ENCODE results near the gene CADPS2. TPM values are rescaled to one million over a fixed set of nuclear protein-coding genes. Genes with fewer than 3 reads are reported as not detected.

The CADPS2 gene
- total and polyA plus RNA-seq, 10 of the 15 experiments (the other 5 are each of a cell fraction or from before 2014, with no cell fraction given), result 0.05 to 7.5 (median 0.25) TPM

DNA sequence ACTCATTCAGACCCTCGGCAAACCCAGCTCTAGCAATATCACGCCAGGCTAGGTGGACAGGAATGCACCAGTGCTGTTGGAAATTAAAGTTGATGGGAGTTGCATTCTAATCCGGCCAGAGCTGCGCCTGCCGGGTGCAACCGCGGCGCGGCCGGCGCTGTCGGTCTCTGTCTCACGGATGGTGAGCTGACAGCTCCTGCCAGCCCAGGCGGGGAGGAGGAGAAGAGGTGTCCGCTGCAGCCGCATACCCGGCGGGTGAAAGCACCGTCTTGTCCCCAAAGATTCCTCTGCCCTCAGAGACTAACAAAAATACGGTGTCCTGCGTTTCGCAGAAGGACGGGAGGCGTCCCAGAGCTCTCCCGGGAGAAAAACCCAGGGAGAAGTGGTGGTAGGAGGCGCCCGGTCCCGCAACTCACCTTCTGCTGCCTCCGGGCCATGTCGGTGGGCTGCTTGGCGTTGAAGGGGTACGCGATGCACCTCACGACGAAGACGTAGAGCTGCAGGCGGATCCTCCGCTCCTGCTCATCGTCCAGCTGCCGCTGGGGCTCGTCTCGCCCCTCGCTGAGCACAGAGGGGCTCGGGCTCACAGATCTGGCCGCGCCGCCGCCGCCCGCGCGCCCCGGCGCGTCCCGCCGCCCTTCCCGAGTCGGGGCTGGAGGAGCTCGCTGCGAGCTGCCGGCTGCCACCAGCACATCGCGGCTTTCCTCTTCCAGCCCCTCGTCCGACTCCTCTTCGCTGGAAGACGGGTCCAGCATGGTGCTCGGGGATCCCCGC lies 490 bp downstream of the CADPS2 start:
- H3K4me1 ChIP-seq (ENCODE audit: control insufficient read depth, insufficient read depth, low read length), result no peaks in the 10 kb centered on the region; the same call in 1 of the 2 replicates
- H3K36me3 ChIP-seq (ENCODE audit: control insufficient read depth in 2 of 2, insufficient read depth in 2 of 2, low read length in 1 of 2), result no peaks in the 10 kb centered on the region
- FAIRE-seq, result no peak
- no TSS peak for BruUV-seq (replicated peaks)
- peak; percentile 59 for TF ChIP-seq LARP7 (IDR thresholded peaks at IDR 0.05)
- no peak for TF ChIP-seq POU2F2 (IDR thresholded peaks at IDR 0.05; ENCODE audit: borderline replicate concordance, low read depth, low read length)
- peak; percentile 24 for TF ChIP-seq SMARCA5 (IDR thresholded peaks at IDR 0.05)
- no peaks in the 10 kb centered on the region for H3K79me2 ChIP-seq (ENCODE audit: control insufficient read depth, insufficient read depth, low read length)
- DNase-seq (ENCODE audit: low read depth, low spot score), result no peak
- peaks cover 6 to 10% of the 10 kb centered on the region in 2 experiments; a peak in 3 of 4 replicates for H3K27me3 ChIP-seq (replicated peaks in 1 of 2; ENCODE audit: control insufficient read depth in 2 of 2, insufficient read depth in 2 of 2, low read length in 1 of 2)
- H2AFZ ChIP-seq (ENCODE audit: control insufficient read depth, low read depth, low read length), result peak overlapping the region; percentile 52
- ATAC-seq, result peak; percentile 61
- RAD21 ChIA-PET (ENCODE audit: unreplicated experiment), result interaction anchor here (1.1 to 1.7 kb wide), 2 partner anchors 83 to 334 kb away, joined by 3 to 7 read pairs; no protein-coding TSS in a partner anchor
- in situ Hi-C loops (cut with MboI), result no loop called here
- WGBS (ENCODE audit: insufficient coverage, insufficient replicate concordance, low lambda C conversion rate, missing lambda C conversion rate), result 12% methylated on average over 59 of the region's 70 CpGs
- intact Hi-C loops (cut with micrococcal nuclease; ENCODE audit: unreplicated experiment), result loop anchor here (5.0 kb wide), 2 partner anchors 83 to 343 kb away; no protein-coding TSS in a partner anchor
- SMC1A ChIA-PET (ENCODE audit: uncharacterized antibody, unreplicated experiment), result interaction anchor here (1.0 to 1.2 kb wide), 4 partner anchors 8 to 175 kb away, joined by 3 to 5 read pairs (median 3); no protein-coding TSS in a partner anchor
- CTCF ChIA-PET, result interaction anchor here (0.6 to 2.1 kb wide), 6 partner anchors 83 to 1495 kb away, joined by 3 to 9 read pairs (median 3); no protein-coding TSS in a partner anchor
- H3K4me2 ChIP-seq (ENCODE audit: control insufficient read depth, insufficient read depth), result peak overlapping the region; percentile 82
- peak overlapping the region; percentile 22; the same call in 1 of the 2 replicates for H3K9ac ChIP-seq (ENCODE audit: control insufficient read depth, insufficient read depth, low read length)
- peak overlapping the region; percentile 58 for H3K4me3 ChIP-seq
- POLR2A ChIA-PET, result interaction anchor here (1.4 kb wide), 1 partner anchor 170 kb away, joined by 4 read pairs; no protein-coding TSS in a partner anchor
- H3K27ac ChIP-seq (ENCODE audit: control insufficient read depth, insufficient read depth), result no peak overlapping the region
- H4K20me1 ChIP-seq (ENCODE audit: control insufficient read depth, insufficient read depth), result no peaks in the 10 kb centered on the region
- H3K9me3 ChIP-seq (replicated peaks; ENCODE audit: control insufficient read depth, insufficient read depth, low read length), result no peaks in the 10 kb centered on the region

GRCh38 chr7:122884186-122884585 lies 2.1 kb downstream of the CADPS2 start:
- ChIA-PET CTCF (interaction anchor here (0.6 kb wide), 1 partner anchor 273 kb away, joined by 3 read pairs; no protein-coding TSS in a partner anchor), RAD21 (ENCODE audit: unreplicated experiment) (no interaction called here), POLR2A (no interaction called here), SMC1A (ENCODE audit: uncharacterized antibody, unreplicated experiment) (interaction anchor here (1.3 kb wide), 1 partner anchor 235 kb away, joined by 4 read pairs; no protein-coding TSS in a partner anchor)
- Histone ChIP-seq H2AFZ (ENCODE audit: control insufficient read depth, low read depth, low read length) (no peak overlapping the region), H3K27ac (ENCODE audit: control insufficient read depth, insufficient read depth) (no peak overlapping the region), H3K36me3 (ENCODE audit: control insufficient read depth in 2 of 2, insufficient read depth in 2 of 2, low read length in 1 of 2) (no peaks in the 10 kb centered on the region), H4K20me1 (ENCODE audit: control insufficient read depth, insufficient read depth) (no peaks in the 10 kb centered on the region), H3K79me2 (ENCODE audit: control insufficient read depth, insufficient read depth, low read length) (no peaks in the 10 kb centered on the region), H3K9ac (ENCODE audit: control insufficient read depth, insufficient read depth, low read length) (no peak overlapping the region), H3K9me3 (replicated peaks; ENCODE audit: control insufficient read depth, insufficient read depth, low read length) (no peaks in the 10 kb centered on the region), H3K4me3 (no peak overlapping the region), H3K4me1 (ENCODE audit: control insufficient read depth, insufficient read depth, low read length) (no peaks in the 10 kb centered on the region; the same call in 1 of the 2 replicates), H3K4me2 (ENCODE audit: control insufficient read depth, insufficient read depth) (no peak overlapping the region), H3K27me3 (replicated peaks in 1 of 2; ENCODE audit: control insufficient read depth in 2 of 2, insufficient read depth in 2 of 2, low read length in 1 of 2) (peaks cover 6 to 10% of the 10 kb centered on the region in 2 experiments; a peak in 3 of 4 replicates)
- intact Hi-C loops (cut with micrococcal nuclease; ENCODE audit: unreplicated experiment), result no loop called here
- FAIRE-seq (no peak), DNase-seq (ENCODE audit: low read depth, low spot score) (no peak), ATAC-seq (no peak)
- in situ Hi-C loops (cut with MboI), result no loop called here
- BruUV-seq (replicated peaks), result no TSS peak
- 76% methylated on average over 4 of the region's 4 CpGs for WGBS (ENCODE audit: insufficient coverage, insufficient replicate concordance, low lambda C conversion rate, missing lambda C conversion rate)
- TF ChIP-seq ATF7 (IDR thresholded peaks at IDR 0.05; ENCODE audit: low read depth), result no peak
- no peak for TF ChIP-seq LARP7 (IDR thresholded peaks at IDR 0.05)
- no peak for TF ChIP-seq WRNIP1 (IDR thresholded peaks at IDR 0.05; ENCODE audit: borderline replicate concordance, low read depth, low read length)
- TF ChIP-seq FOS (IDR thresholded peaks at IDR 0.05; ENCODE audit: borderline replicate concordance, extremely low read depth, insufficient read length), result no peak
- no peak for TF ChIP-seq MEF2B (IDR thresholded peaks at IDR 0.05; ENCODE audit: partially characterized antibody, poor library complexity, severe bottlenecking)
- no peak for TF ChIP-seq POU2F2 (IDR thresholded peaks at IDR 0.05; ENCODE audit: borderline replicate concordance, low read depth, low read length)
- TF ChIP-seq ZZZ3 (IDR thresholded peaks at IDR 0.05; ENCODE audit: control insufficient read depth, insufficient read length, low read depth), result no peak
- no peak for TF ChIP-seq PAX5 (IDR thresholded peaks at IDR 0.05; ENCODE audit: borderline replicate concordance, low read depth, low read length)
- no peak for TF ChIP-seq CTCF (IDR thresholded peaks at IDR 0.05 in 2 of 3, conservative IDR thresholded peaks at IDR 0.05 in 1 of 3; ENCODE audit: control insufficient read depth in 2 of 3, extremely low read depth in 1 of 3, insufficient read depth in 1 of 3, low read depth in 3 of 3, low read length in 3 of 3)
